B cell (primary cell): ENCODE results near the gene KMT2D.

Experiments used
- EZH2 ChIP-seq: IDR thresholded peaks from 2 replicates; pipeline ENCODE4 v1.6.1; 2012; ENCODE audit warnings: borderline replicate concordance, low read depth, mild to moderate bottlenecking, moderate library complexity, low read length; ENCODE audit not compliant: insufficient read depth, poor library complexity, severe bottlenecking
- TF ChIP-seq, protein P1 (sequence below): fragments of 200-600 bp; IDR thresholded peaks from one replicate; pipeline ENCODE4 v1.8.0; 2022; ENCODE audit warnings: antibody characterized with exemption, mild to moderate bottlenecking

DNA sequence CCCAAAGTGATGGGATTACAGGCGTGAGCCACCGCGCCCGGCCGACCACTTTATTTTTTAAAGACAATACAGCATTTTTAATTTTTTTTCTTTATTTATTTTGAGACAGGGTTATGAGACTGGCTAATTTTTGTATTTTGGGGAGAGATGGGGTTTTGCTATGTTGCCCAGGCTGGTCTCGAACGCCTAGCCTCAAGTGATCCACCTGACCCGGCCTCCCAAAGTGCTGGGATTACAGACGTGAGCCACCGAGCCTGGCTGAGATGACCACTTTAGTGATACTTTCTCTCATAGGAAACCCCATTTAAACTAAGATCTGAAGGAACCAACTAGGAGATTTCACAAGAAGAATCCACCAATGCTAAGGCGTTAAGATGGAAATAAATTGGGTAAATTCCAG lies 10.4 kb upstream of the KMT2D start:
- TF ChIP-seq, protein P1, sequence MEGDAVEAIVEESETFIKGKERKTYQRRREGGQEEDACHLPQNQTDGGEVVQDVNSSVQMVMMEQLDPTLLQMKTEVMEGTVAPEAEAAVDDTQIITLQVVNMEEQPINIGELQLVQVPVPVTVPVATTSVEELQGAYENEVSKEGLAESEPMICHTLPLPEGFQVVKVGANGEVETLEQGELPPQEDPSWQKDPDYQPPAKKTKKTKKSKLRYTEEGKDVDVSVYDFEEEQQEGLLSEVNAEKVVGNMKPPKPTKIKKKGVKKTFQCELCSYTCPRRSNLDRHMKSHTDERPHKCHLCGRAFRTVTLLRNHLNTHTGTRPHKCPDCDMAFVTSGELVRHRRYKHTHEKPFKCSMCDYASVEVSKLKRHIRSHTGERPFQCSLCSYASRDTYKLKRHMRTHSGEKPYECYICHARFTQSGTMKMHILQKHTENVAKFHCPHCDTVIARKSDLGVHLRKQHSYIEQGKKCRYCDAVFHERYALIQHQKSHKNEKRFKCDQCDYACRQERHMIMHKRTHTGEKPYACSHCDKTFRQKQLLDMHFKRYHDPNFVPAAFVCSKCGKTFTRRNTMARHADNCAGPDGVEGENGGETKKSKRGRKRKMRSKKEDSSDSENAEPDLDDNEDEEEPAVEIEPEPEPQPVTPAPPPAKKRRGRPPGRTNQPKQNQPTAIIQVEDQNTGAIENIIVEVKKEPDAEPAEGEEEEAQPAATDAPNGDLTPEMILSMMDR, result no peak
- TF ChIP-seq EZH2, result no peak
